HCT116 (cell line): ENCODE data around the gene TMEM145.

Experiments
- ATF3 ChIP-seq: IDR thresholded peaks from 2 replicates; pipeline ENCODE4 v1.6.1; 2012
- CTCF ChIP-seq, 3 experiments: fragments of 200-600 bp in 1 of 3; sonication (generic) in 1 of 3; IDR thresholded peaks in 2 of 3; conservative IDR thresholded peaks in 1 of 3; 2 replicates each; pipeline ENCODE4 v1.5.1; 2012 to 2017; ENCODE audit warnings: low read depth in 2 of 3, low read length in 2 of 3, antibody characterized with exemption in 1 of 3, borderline replicate concordance in 1 of 3, control low read depth in 1 of 3, mild to moderate bottlenecking in 1 of 3, mixed read lengths in 1 of 3, mixed run types in 1 of 3, moderate library complexity in 1 of 3; ENCODE audit not compliant: insufficient read depth in 1 of 3
- EZH2 ChIP-seq: fragments of 200-600 bp; sonication (generic); IDR thresholded peaks from 2 replicates; pipeline ENCODE4 v1.6.1; 2017; ENCODE audit warnings: antibody characterized with exemption, mixed run types
- EZH2phosphoT487 ChIP-seq: fragments of 200-600 bp; IDR thresholded peaks from 2 replicates; pipeline ENCODE4 v1.6.1; 2018; ENCODE audit warnings: antibody characterized with exemption, borderline replicate concordance
- FOSL1 ChIP-seq: IDR thresholded peaks from 2 replicates; pipeline ENCODE4 v1.6.1; 2012; ENCODE audit warnings: low read depth
- JUND ChIP-seq: IDR thresholded peaks from 2 replicates; pipeline ENCODE4 v1.6.1; 2012
- POLR2A ChIP-seq: IDR thresholded peaks from 2 replicates; pipeline ENCODE4 v1.7.0; 2011; ENCODE audit warnings: borderline replicate concordance; ENCODE audit not compliant: insufficient read depth, insufficient read length; ENCODE audit errors: extremely low read depth
- SIN3A ChIP-seq: IDR thresholded peaks from 2 replicates; pipeline ENCODE4 v1.6.1; 2012; ENCODE audit warnings: low read depth
- YY1 ChIP-seq: IDR thresholded peaks from 2 replicates; pipeline ENCODE4 v1.6.1; 2011; ENCODE audit warnings: low read length, low read depth, moderate library complexity, mild to moderate bottlenecking; ENCODE audit not compliant: insufficient replicate concordance; ENCODE audit errors: extremely low read depth
- TF ChIP-seq, protein P1 (sequence below): IDR thresholded peaks from 2 replicates; pipeline ENCODE4 v1.6.1; 2012

- TF ChIP-seq CTCF (IDR thresholded peaks at IDR 0.05 in 2 of 3, conservative IDR thresholded peaks at IDR 0.05 in 1 of 3; ENCODE audit: borderline replicate concordance in 1 of 3, insufficient read depth in 1 of 3, low read depth in 2 of 3, low read length in 2 of 3) (no peak), JUND (no peak), EZH2 (no peak), SIN3A (no peak), ATF3 (no peak), YY1 (no peak), FOSL1 (no peak), POLR2A (no peak), EZH2phosphoT487 (no peak)
- TF ChIP-seq, protein P1, sequence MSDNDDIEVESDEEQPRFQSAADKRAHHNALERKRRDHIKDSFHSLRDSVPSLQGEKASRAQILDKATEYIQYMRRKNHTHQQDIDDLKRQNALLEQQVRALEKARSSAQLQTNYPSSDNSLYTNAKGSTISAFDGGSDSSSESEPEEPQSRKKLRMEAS = no peak
Observed at GRCh38 chr19:42368360-42368759, 55.3 kb downstream of the TMEM145 start.
